GM12872 (cell line): ENCODE data around the gene TDRD9.

Experiments used
- CTCF ChIP-seq: IDR thresholded peaks from 3 replicates; pipeline ENCODE4 v1.5.1; 2011; ENCODE audit warnings: low read depth, mild to moderate bottlenecking, low read length, moderate library complexity; ENCODE audit not compliant: insufficient read depth

The TDRD9 gene

GRCh38 chr14:104011824-104012517 is 83.7 kb downstream of the TDRD9 start:
- TF ChIP-seq CTCF = no peak

GRCh38 chr14:104014764-104015163 is 86.5 kb downstream of the TDRD9 start:
- TF ChIP-seq CTCF = no peak

GRCh38 chr14:104016873-104017650 is 88.8 kb downstream of the TDRD9 start:
- no peak for TF ChIP-seq CTCF

- TF ChIP-seq CTCF = no peak
These were observed 90.8 kb downstream of the TDRD9 start for GRCh38 chr14:104019029-104019428.

GRCh38 chr14:104019806-104020205 is 91.5 kb downstream of the TDRD9 start:
- TF ChIP-seq CTCF = no peak

- TF ChIP-seq CTCF = no peak
These were observed 92.2 kb downstream of the TDRD9 start for GRCh38 chr14:104020471-104020870.

GRCh38 chr14:104023325-104024055 is 95.2 kb downstream of the TDRD9 start:
- no peak for TF ChIP-seq CTCF
